OCI-LY3 (cell line): ENCODE results near the gene TTC39B.

Experiments used
- EZH2phosphoT487 ChIP-seq: fragments of 200-600 bp; shearing (Covaris generic); IDR thresholded peaks from 2 replicates; pipeline ENCODE4 v1.6.1; 2018; ENCODE audit warnings: antibody characterized with exemption, mixed run types, low read depth
- TF ChIP-seq, protein P1 (sequence below): fragments of 200-600, 300-600 bp; sonication (generic); IDR thresholded peaks from 2 replicates; pipeline ENCODE4 v1.5.1; 2014; ENCODE audit warnings: antibody characterized with exemption, low read length, low read depth

DNA sequence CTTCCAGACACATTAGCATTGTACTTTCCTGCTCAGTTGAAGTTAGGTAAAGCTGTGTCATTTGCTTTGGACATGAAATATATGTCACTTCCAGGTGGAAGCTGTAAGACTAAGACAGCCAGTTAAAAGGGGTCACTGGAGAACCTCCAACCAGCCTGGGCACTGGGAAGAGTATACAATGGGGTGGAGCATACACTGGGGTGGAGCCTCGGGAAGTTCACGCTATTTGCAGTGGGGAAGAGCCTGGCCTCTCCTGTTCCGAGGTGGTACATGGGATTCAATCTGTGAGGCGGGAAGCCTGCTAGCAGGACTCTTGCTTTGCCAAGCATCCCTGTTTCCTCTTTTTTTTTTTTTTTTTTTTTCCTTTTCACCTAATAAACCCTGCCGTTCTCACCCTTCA lies 145.3 kb downstream of the TTC39B start:
- TF ChIP-seq, protein P1, sequence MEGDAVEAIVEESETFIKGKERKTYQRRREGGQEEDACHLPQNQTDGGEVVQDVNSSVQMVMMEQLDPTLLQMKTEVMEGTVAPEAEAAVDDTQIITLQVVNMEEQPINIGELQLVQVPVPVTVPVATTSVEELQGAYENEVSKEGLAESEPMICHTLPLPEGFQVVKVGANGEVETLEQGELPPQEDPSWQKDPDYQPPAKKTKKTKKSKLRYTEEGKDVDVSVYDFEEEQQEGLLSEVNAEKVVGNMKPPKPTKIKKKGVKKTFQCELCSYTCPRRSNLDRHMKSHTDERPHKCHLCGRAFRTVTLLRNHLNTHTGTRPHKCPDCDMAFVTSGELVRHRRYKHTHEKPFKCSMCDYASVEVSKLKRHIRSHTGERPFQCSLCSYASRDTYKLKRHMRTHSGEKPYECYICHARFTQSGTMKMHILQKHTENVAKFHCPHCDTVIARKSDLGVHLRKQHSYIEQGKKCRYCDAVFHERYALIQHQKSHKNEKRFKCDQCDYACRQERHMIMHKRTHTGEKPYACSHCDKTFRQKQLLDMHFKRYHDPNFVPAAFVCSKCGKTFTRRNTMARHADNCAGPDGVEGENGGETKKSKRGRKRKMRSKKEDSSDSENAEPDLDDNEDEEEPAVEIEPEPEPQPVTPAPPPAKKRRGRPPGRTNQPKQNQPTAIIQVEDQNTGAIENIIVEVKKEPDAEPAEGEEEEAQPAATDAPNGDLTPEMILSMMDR = no peak
- TF ChIP-seq EZH2phosphoT487 = no peak
